Measurements from ENCODE around the gene KRT81. TPM values are rescaled to one million over a fixed set of nuclear protein-coding genes. Genes with fewer than 3 reads are reported as not detected.

KRT81 gene
- total RNA-seq, 2 experiments from 2014 or later = not detected

GRCh38 chr12:52284562-52285171, 6.7 kb downstream of the KRT81 start:
- Mint-ChIP-seq H3K9me3 (no peaks in the 10 kb centered on the region), H3K27ac (no peak overlapping the region), H3K4me3 (no peak overlapping the region), H3K27me3 (peaks cover 12% of the 10 kb centered on the region), H3K36me3 (ENCODE audit: low read depth) (no peaks in the 10 kb centered on the region), H3K4me1 (ENCODE audit: low read depth) (peaks cover 8% of the 10 kb centered on the region)
- no peak for TF ChIP-seq CTCF (IDR thresholded peaks at IDR 0.05)
- DNase-seq = no peak
- intact Hi-C loops (cut with micrococcal nuclease) = no loop called here
- ATAC-seq = no peak
- ChIA-PET POLR2A (no interaction called here), CTCF (interaction anchor here (1.0 to 2.4 kb wide), 4 partner anchors 10 to 43 kb away, joined by 3 to 9 read pairs (median 4); no protein-coding TSS in a partner anchor)

- Mint-ChIP-seq H3K4me1 (ENCODE audit: low read depth) (peaks cover 2% of the 10 kb centered on the region), H3K27ac (no peak overlapping the region), H3K4me3 (no peak overlapping the region), H3K27me3 (peaks cover 21% of the 10 kb centered on the region), H3K9me3 (no peaks in the 10 kb centered on the region), H3K36me3 (ENCODE audit: low read depth) (no peaks in the 10 kb centered on the region)
- POLR2A ChIA-PET = interaction anchor here (0.8 kb wide), 1 partner anchor 375 kb away, joined by 3 read pairs; no protein-coding TSS in a partner anchor
- no peak for DNase-seq
- intact Hi-C loops (cut with micrococcal nuclease) = no loop called here
- no peak for TF ChIP-seq CTCF (IDR thresholded peaks at IDR 0.05)
- ATAC-seq = no peak
- CTCF ChIA-PET = interaction anchor here (1.3 to 5.3 kb wide), 7 partner anchors 14 to 256 kb away, joined by 3 to 69 read pairs (median 14); no protein-coding TSS in a partner anchor
Observed at GRCh38 chr12:52280796-52281560, 10.4 kb downstream of the KRT81 start.

GRCh38 chr12:52280319-52280795, 11.0 kb downstream of the KRT81 start:
- Mint-ChIP-seq H3K27me3 (peaks cover 21% of the 10 kb centered on the region), H3K4me3 (no peak overlapping the region), H3K9me3 (no peaks in the 10 kb centered on the region), H3K4me1 (ENCODE audit: low read depth) (peaks cover 2% of the 10 kb centered on the region), H3K27ac (no peak overlapping the region), H3K36me3 (ENCODE audit: low read depth) (no peaks in the 10 kb centered on the region)
- TF ChIP-seq CTCF (IDR thresholded peaks at IDR 0.05) = no peak
- DNase-seq (no peak), ATAC-seq (no peak)
- intact Hi-C loops (cut with micrococcal nuclease) = no loop called here
- POLR2A ChIA-PET = interaction anchor here (0.8 kb wide), 1 partner anchor 374 kb away, joined by 3 read pairs; no protein-coding TSS in a partner anchor
- CTCF ChIA-PET = interaction anchor here (1.3 to 5.3 kb wide), 12 partner anchors 13 to 255 kb away, joined by 3 to 69 read pairs (median 10); no protein-coding TSS in a partner anchor

DNA sequence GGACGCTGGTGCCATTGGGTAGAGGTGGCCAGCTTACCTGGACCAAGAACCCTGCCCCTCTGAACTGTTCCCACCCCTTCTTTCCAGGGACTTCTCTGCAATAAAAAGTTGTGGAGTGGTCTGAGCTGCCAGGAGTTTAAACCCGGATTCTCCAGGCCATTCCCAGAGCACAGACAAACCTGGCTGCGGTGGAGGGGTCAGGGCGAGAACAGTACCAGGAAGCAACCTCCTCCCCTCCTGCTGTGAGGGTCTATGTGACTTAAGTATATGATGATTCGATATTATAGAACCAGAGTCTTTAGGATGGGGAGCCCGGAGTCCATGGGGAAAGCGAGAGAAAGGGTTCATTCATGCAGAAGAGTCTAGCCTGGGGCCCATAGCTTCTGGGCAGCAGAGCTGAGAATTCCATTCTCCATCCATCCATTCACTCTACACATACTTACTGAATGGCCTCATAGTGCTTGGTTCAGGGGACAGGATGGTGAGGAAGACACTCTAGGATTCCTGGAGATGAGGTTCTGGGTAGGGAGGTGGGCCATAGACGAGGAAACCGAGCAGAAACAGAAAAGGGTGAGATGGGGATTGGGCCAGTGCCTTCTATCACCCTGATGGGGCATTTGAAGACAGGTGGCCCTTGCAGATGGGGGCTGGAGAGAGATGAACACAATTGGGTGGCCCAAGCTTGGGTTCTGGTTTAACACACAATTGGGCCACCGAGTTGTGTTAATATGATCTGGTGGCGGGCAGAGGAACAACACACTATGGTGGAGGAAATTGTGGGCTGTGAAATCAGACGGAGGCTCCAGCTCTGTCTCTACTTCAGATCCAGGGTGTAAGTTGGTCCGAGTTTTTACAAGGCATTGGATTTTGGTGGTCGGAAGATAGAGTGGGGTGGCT, 11.7 kb downstream of the KRT81 start:
- peaks cover 24% of the 10 kb centered on the region for H3K27me3 Mint-ChIP-seq
- no peak overlapping the region for H3K4me3 Mint-ChIP-seq
- no peaks in the 10 kb centered on the region for H3K9me3 Mint-ChIP-seq
- no peak for TF ChIP-seq CTCF (IDR thresholded peaks at IDR 0.05)
- no peak overlapping the region for H3K27ac Mint-ChIP-seq
- DNase-seq (no peak), ATAC-seq (no peak)
- H3K36me3 Mint-ChIP-seq (ENCODE audit: low read depth) = no peaks in the 10 kb centered on the region
- intact Hi-C loops (cut with micrococcal nuclease) = loop anchor here (5.0 kb wide), 1 partner anchor 112 kb away; no protein-coding TSS in a partner anchor
- H3K4me1 Mint-ChIP-seq (ENCODE audit: low read depth) = peaks cover 2% of the 10 kb centered on the region
- POLR2A ChIA-PET = no interaction called here
- CTCF ChIA-PET = interaction anchor here (0.6 to 5.3 kb wide), 58 partner anchors 9 to 601 kb away, joined by 3 to 69 read pairs (median 3); partner anchors contain the start of gene KRT85

Measured in activated CD8-positive, alpha-beta T cell treated with anti-CD3 and anti-CD28 coated beads for 36 hours (primary cell).